Measurements from ENCODE around the gene CLEC4C. TPM values are rescaled to one million over a fixed set of nuclear protein-coding genes. Genes with fewer than 3 reads are reported as not detected.

Gene CLEC4C
- total RNA-seq, result not detected in 2 replicates

DNA sequence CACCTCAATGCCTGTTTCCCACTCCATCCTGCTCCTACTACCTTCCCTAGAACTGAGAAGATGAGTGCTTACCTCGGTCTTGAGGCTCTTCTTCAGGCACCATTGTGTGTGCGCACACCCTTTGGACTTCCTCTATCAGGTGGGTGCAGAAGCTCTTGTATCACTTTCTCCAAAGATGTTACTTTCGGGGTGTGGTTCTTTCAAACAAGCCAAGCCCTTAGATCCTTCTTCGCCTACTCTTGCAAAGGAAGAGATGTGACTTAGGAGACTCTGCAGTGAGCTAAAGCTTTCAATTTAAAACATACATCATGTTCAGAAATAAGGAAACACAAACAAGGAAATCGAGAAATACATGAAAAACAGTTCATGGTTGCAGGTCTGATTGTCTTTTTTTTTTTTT is at the start of gene CLEC4C:
CLEC4C (minus strand) TSS at position 130 of the 400 bp plus-strand sequence; CDS start at position 103, 27 bp downstream.

GRCh38 chr12:7788884-7789528 is 41.8 kb upstream of the CLEC4C start, which contains the start of gene NANOG:
NANOG (plus strand) TSS chr12:7789402; CDS start chr12:7789615, 213 bp downstream.

GRCh38 chr12:7711133-7711532 is 36.0 kb downstream of the CLEC4C start, which contains the start of gene DPPA3:
DPPA3 (plus strand) TSS chr12:7711433; CDS start chr12:7711571, 138 bp downstream.

GRCh38 chr12:7695566-7696197 is 51.5 kb downstream of the CLEC4C start, which contains the start of gene GDF3:
GDF3 (minus strand) TSS chr12:7695775; CDS start chr12:7695728, 47 bp downstream.

Other genes with a start within 250 kb of the CLEC4C start
- not detected in 2 replicates for gene CD163, start 243.6 kb downstream of the CLEC4C start, total RNA-seq
- not detected in 2 replicates for gene APOBEC1, start 81.5 kb downstream of the CLEC4C start, total RNA-seq
- not detected in 2 replicates for gene GDF3, start 51.6 kb downstream of the CLEC4C start, total RNA-seq
- gene DPPA3, start 35.9 kb downstream of the CLEC4C start, total RNA-seq, result not detected in 2 replicates
- not detected in 2 replicates for gene NANOGNB, start 17.8 kb upstream of the CLEC4C start, total RNA-seq
- gene NANOG, start 42.0 kb upstream of the CLEC4C start, total RNA-seq, result not detected in 2 replicates
- gene SLC2A14, start 125.5 kb upstream of the CLEC4C start, total RNA-seq, result 0.36 and 0.49 TPM in 2 replicates
- 67.9 and 123 TPM in 2 replicates for gene SLC2A3, start 188.8 kb upstream of the CLEC4C start, total RNA-seq